B cell (primary cell): ENCODE data around the gene RGS6.

ENCODE experiments used
- CTCF ChIP-seq: fragments of 200-600 bp; IDR thresholded peaks from one replicate; pipeline ENCODE4 v1.8.0; 2022; ENCODE audit warnings: antibody characterized with exemption, mild to moderate bottlenecking
- EZH2 ChIP-seq: IDR thresholded peaks from 2 replicates; pipeline ENCODE4 v1.6.1; 2012; ENCODE audit warnings: borderline replicate concordance, low read depth, mild to moderate bottlenecking, moderate library complexity, low read length; ENCODE audit not compliant: insufficient read depth, poor library complexity, severe bottlenecking

DNA sequence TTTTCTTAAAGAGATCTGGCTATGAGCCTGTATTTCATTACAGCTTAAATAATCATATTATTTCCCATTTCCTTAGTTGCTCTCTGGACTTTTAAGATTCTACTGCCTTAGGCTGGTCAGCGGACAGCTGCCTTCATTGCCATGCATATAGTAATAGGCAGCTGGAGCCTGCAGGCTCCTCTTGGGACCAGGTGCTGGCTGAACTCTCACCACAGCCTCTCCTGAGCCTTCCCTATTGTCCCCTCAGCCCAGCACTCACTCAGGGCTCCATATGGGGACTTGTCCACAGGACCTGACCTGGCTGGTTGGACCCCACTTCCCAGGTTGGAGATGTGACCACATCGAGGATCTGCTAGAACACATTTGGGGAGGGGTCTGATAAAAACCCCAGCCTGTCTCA lies 556.3 kb downstream of the RGS6 start:
- TF ChIP-seq CTCF (no peak), EZH2 (no peak)
